ENCODE data around the gene SNAP25. TPM values are rescaled to one million over a fixed set of nuclear protein-coding genes. Genes with fewer than 3 reads are reported as not detected.
A peak's percentile ranks its signal among the peaks of the same experiment; 100 is the strongest.

Gene SNAP25
- total RNA-seq, 4 donors from 2014 or later: 0.54 to 1.1 (median 0.67) TPM; not detected in 1

DNA sequence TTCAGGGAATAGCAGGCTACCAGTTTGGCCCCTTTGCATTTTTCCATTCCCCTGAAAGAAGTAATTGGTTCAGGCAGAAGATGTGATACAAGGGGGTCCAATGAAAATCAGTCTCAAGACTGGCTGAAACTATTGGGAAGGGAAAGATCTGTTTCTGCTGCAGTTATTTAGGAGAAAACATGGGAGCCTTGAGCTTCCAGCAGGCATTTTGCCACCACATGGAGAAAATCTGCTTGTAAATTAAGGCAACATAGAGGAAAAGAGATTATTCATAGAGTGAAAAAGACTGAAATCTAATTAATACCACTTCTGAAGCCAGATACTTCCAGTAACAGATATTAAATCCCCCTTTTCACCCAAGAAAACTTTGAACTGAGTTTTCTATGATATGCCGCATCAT, 44.2 kb upstream of the SNAP25 start:
- Histone ChIP-seq H3K9me3 (no peaks in the 10 kb centered on the region), H3K4me1 (peaks cover 0 to 9% of the 10 kb centered on the region in 2 donors), H3K4me3 (replicated peaks in 1 of 3) (no peak overlapping the region), H3K36me3 (no peaks in the 10 kb centered on the region), H3K27me3 (no peaks in the 10 kb centered on the region), H3K27ac (no peak overlapping the region)
- no peak for DNase-seq
- TF ChIP-seq POLR2A (IDR thresholded peaks at IDR 0.05): no peak
- TF ChIP-seq, protein P1, sequence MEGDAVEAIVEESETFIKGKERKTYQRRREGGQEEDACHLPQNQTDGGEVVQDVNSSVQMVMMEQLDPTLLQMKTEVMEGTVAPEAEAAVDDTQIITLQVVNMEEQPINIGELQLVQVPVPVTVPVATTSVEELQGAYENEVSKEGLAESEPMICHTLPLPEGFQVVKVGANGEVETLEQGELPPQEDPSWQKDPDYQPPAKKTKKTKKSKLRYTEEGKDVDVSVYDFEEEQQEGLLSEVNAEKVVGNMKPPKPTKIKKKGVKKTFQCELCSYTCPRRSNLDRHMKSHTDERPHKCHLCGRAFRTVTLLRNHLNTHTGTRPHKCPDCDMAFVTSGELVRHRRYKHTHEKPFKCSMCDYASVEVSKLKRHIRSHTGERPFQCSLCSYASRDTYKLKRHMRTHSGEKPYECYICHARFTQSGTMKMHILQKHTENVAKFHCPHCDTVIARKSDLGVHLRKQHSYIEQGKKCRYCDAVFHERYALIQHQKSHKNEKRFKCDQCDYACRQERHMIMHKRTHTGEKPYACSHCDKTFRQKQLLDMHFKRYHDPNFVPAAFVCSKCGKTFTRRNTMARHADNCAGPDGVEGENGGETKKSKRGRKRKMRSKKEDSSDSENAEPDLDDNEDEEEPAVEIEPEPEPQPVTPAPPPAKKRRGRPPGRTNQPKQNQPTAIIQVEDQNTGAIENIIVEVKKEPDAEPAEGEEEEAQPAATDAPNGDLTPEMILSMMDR (IDR thresholded peaks at IDR 0.05): no peak
- 94 to 95% methylated on average over 1 of the region's 1 CpG for WGBS, 2 donors
- intact Hi-C loops (cut with DNase I): no loop called here

DNA sequence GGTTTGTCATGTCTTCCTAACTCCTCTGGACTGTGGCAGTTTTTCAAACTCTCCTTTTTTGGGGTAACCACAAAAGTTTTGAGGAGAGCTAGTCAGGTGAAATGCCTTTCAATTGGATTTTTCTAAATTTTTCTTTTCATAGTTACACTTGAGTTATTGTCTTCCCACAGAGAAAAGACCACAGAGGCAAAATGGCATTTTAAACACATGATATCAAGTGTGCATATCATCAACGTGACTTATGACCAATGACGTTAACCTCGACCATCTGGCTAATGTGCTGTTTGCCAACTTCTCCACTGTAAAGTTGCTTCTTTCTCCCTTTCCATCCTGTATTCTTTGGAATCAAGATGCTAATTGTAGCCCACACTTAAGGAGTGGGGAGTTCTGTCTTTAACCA, 41.3 kb upstream of the SNAP25 start:
- 82 to 85% methylated on average over 3 of the region's 3 CpGs for WGBS, 2 donors
- DNase-seq: no peak
- no peaks in the 10 kb centered on the region for H3K36me3 ChIP-seq
- no peak for TF ChIP-seq POLR2A (IDR thresholded peaks at IDR 0.05)
- TF ChIP-seq, protein P1 (IDR thresholded peaks at IDR 0.05): no peak
- H3K27ac ChIP-seq: no peak overlapping the region
- intact Hi-C loops (cut with DNase I): no loop called here
- no peaks in the 10 kb centered on the region for H3K9me3 ChIP-seq
- no peaks in the 10 kb centered on the region for H3K27me3 ChIP-seq
- H3K4me1 ChIP-seq: peaks cover 0 to 3% of the 10 kb centered on the region in 2 donors
- H3K4me3 ChIP-seq (replicated peaks in 1 of 3): no peak overlapping the region

DNA sequence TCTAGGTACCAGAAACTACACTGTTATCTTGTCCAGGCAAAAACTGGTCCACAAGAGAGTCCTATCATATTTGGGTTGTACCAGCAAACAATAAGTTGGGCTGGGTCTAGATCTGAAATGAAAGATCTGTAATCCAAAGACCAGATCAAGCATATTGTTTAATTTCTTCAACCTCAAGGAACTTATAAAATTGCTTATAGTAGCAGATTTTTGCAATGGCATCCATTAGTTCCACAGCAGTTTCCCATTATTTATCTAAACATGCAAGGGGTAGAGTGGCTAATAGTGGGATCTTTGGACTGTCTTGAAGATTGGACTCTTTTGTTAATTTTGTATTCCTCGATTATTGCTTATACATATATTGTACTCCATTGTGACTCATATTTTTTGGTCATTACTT, 40.5 kb upstream of the SNAP25 start:
- H3K9me3 ChIP-seq: no peaks in the 10 kb centered on the region
- no peaks in the 10 kb centered on the region for H3K4me1 ChIP-seq
- no peaks in the 10 kb centered on the region for H3K36me3 ChIP-seq
- no peak for TF ChIP-seq POLR2A (IDR thresholded peaks at IDR 0.05)
- TF ChIP-seq, protein P1 (IDR thresholded peaks at IDR 0.05): no peak
- H3K27me3 ChIP-seq: no peaks in the 10 kb centered on the region
- intact Hi-C loops (cut with DNase I): no loop called here
- WGBS, 2 donors: 87 to 92% methylated on average over 1 of the region's 1 CpG
- H3K27ac ChIP-seq: no peak overlapping the region
- no peak for DNase-seq
- H3K4me3 ChIP-seq (replicated peaks in 1 of 3): no peak overlapping the region

DNA sequence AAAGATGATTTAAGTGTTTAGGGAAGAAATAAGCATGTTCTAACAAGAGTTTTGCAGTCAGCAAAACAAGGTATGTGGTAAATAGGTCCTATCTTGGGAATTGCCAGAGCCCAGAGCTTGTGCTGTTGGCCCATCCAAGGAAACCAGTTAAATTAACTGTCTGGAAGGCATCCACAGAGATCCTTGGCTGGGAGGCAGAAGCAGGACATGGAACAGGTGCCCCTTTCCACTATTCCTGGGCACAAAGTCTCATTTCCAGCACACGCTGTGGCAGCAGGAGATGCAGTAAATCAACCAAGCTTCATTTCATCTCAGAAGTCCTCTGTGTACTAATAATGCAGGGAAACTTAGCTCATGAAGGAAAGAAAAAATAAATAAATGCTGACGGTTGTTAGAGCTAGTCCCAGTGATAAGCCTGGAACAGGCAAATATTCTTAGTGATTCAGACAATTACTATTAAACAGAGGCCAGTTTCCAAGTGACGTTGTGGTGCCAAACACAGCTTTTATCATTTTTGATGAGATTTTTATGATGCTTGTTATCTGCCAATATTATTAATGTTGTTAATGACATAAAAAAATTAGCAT, 39.8 kb upstream of the SNAP25 start:
- H3K4me1 ChIP-seq: no peaks in the 10 kb centered on the region
- H3K9me3 ChIP-seq: no peaks in the 10 kb centered on the region
- H3K27me3 ChIP-seq: no peaks in the 10 kb centered on the region
- WGBS, 2 donors: 72 to 86% methylated on average over 3 of the region's 3 CpGs
- no peaks in the 10 kb centered on the region for H3K36me3 ChIP-seq
- TF ChIP-seq, protein P1 (IDR thresholded peaks at IDR 0.05): no peak
- TF ChIP-seq POLR2A (IDR thresholded peaks at IDR 0.05): no peak
- no peak for DNase-seq
- intact Hi-C loops (cut with DNase I): no loop called here
- H3K27ac ChIP-seq: no peak overlapping the region
- H3K4me3 ChIP-seq (replicated peaks in 1 of 3): no peak overlapping the region

DNA sequence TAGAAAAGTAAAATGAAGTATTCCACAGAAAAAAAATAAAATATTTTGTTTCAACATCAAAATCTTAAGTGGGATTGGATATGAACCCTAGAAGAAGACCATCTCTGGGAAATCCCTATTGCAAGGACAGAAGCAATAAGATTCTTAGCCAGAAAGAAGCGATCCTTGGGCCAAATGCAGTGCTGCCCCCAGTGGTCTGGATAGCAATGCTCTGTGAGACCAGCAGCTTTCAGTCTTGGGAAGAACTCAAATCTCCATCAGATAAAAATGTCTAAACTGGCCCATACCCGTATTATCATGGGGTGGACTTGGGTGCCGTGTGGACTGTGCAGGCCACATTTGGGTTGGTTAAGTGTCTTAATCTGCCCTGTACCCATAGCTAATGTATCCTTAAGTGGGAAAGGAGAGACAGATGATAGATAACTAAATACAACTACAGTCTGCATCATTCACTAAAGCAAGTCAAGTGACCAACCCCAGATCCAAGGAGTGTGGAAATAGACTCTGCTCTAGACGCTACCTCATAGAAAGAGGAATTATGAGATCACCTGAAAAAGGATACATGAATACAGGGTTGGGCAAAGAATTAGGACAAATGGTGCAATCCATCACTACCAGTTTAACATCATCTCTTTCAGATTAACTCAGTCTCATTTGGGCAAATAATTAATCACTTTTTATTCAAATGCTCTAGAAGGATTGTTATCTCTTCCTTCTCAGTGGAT, 38.9 kb upstream of the SNAP25 start:
- Histone ChIP-seq H3K27me3 (no peaks in the 10 kb centered on the region), H3K4me3 (replicated peaks in 1 of 3) (no peak overlapping the region), H3K9me3 (no peaks in the 10 kb centered on the region), H3K4me1 (no peaks in the 10 kb centered on the region), H3K36me3 (no peaks in the 10 kb centered on the region), H3K27ac (no peak overlapping the region)
- intact Hi-C loops (cut with DNase I): no loop called here
- peak in 1 of 2 donors; percentile 15 for DNase-seq
- 69 to 70% methylated on average over 4 of the region's 4 CpGs for whole genome bisulfite sequencing, 2 donors
- no peak for TF ChIP-seq POLR2A (IDR thresholded peaks at IDR 0.05)
- TF ChIP-seq, protein P1 (IDR thresholded peaks at IDR 0.05): peak in 1 of 6 experiments; percentile 40
